ENCODE results near the gene NSUN2. TPM values are rescaled to one million over a fixed set of nuclear protein-coding genes. Genes with fewer than 3 reads are reported as not detected.

The NSUN2 gene
- total and polyA plus RNA-seq, 2 donors (not counting 3 experiments of a cell fraction or from before 2014, with no cell fraction given), result 53.7 to 73.0 TPM

- no peaks in the 10 kb centered on the region for H3K36me3 ChIP-seq (ENCODE audit: control insufficient read depth in 2 of 2, extremely low read depth in 1 of 2, insufficient read depth in 2 of 2, low read length in 2 of 2)
- BruUV-seq (replicated peaks), result no TSS peak
- no peak overlapping the region for H2AFZ ChIP-seq (ENCODE audit: low read depth, low read length)
- H3K4me3 ChIP-seq (replicated peaks in 1 of 3; ENCODE audit: insufficient read depth in 1 of 3, low read depth in 1 of 3, low read length in 3 of 3), result no peak overlapping the region
- intact Hi-C loops (cut with micrococcal nuclease) (no loop called here), dilution Hi-C loops (cut with MboI; ENCODE audit: extremely low pct_ligation_motif_present, low sequenced_read_pairs) (no loop called here)
- peak overlapping the region; percentile 45 for H3K4me2 ChIP-seq (ENCODE audit: insufficient read depth, low read length)
- no peaks in the 10 kb centered on the region for H3K9me1 ChIP-seq (replicated peaks; ENCODE audit: control insufficient read depth, extremely low read depth, insufficient read depth, low read length)
- peak; percentile 40 for DNase-seq (ENCODE audit: low read depth, low spot score)
- peak; percentile 59 for FAIRE-seq
- H3K9me3 ChIP-seq (replicated peaks; ENCODE audit: control insufficient read depth, insufficient read depth, low read length), result no peaks in the 10 kb centered on the region
- H4K20me1 ChIP-seq (replicated peaks; ENCODE audit: control insufficient read depth, extremely low read depth, insufficient read depth, low read length), result no peaks in the 10 kb centered on the region
- H3K27ac ChIP-seq (ENCODE audit: insufficient read depth, low read depth, low read length), result no peak overlapping the region
- no peak for TF ChIP-seq MYC (IDR thresholded peaks at IDR 0.05; ENCODE audit: low read depth, low read length)
- TF ChIP-seq EZH2 (IDR thresholded peaks at IDR 0.05; ENCODE audit: borderline replicate concordance, low read depth, low read length, severe bottlenecking), result no peak
- peak; percentile 83 for TF ChIP-seq JUN (IDR thresholded peaks at IDR 0.05; ENCODE audit: borderline replicate concordance, insufficient read depth, insufficient read length, low read depth)
- no peak for TF ChIP-seq GATA2 (IDR thresholded peaks at IDR 0.05; ENCODE audit: insufficient read depth, insufficient read length, low read depth, low read length)
- TF ChIP-seq, protein P1, sequence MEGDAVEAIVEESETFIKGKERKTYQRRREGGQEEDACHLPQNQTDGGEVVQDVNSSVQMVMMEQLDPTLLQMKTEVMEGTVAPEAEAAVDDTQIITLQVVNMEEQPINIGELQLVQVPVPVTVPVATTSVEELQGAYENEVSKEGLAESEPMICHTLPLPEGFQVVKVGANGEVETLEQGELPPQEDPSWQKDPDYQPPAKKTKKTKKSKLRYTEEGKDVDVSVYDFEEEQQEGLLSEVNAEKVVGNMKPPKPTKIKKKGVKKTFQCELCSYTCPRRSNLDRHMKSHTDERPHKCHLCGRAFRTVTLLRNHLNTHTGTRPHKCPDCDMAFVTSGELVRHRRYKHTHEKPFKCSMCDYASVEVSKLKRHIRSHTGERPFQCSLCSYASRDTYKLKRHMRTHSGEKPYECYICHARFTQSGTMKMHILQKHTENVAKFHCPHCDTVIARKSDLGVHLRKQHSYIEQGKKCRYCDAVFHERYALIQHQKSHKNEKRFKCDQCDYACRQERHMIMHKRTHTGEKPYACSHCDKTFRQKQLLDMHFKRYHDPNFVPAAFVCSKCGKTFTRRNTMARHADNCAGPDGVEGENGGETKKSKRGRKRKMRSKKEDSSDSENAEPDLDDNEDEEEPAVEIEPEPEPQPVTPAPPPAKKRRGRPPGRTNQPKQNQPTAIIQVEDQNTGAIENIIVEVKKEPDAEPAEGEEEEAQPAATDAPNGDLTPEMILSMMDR (IDR thresholded peaks at IDR 0.05; ENCODE audit: extremely low read depth in 1 of 2, insufficient read depth in 1 of 2, low read depth in 1 of 2, low read length in 2 of 2), result no peak
- peak; percentile 58 for TF ChIP-seq FOS (IDR thresholded peaks at IDR 0.05; ENCODE audit: borderline replicate concordance, insufficient read depth, low read length)
- no peak for TF ChIP-seq POLR2A (IDR thresholded peaks at IDR 0.05; ENCODE audit: low read depth, low read length)
- TF ChIP-seq POLR2AphosphoS5 (IDR thresholded peaks at IDR 0.05; ENCODE audit: insufficient read depth, low read depth, low read length), result no peak
- no peak for TF ChIP-seq MAX (IDR thresholded peaks at IDR 0.05; ENCODE audit: insufficient read depth, insufficient read length)
- CTCF ChIA-PET, result no interaction called here
- no peaks in the 10 kb centered on the region for H3K79me2 ChIP-seq (ENCODE audit: control insufficient read depth, insufficient read depth, low read length)
- H3K27me3 ChIP-seq (ENCODE audit: control insufficient read depth in 2 of 2, insufficient read depth in 2 of 2, low read length in 2 of 2), result no peaks in the 10 kb centered on the region
- POLR2A ChIA-PET, result no interaction called here
- peaks cover 5% of the 10 kb centered on the region for H3K4me1 ChIP-seq (ENCODE audit: control insufficient read depth, extremely low read depth, insufficient read depth, low read length)
- no peak overlapping the region for H3K9ac ChIP-seq (replicated peaks; ENCODE audit: extremely low read depth, insufficient read depth, low read length)
Observed at GRCh38 chr5:6554812-6555211, 78.0 kb downstream of the NSUN2 start.
